GM18861 (cell line): Measurements from ENCODE around the gene PLCB3.
A peak's percentile ranks its signal among the peaks of the same experiment; 100 is the strongest.

ENCODE experiments used
- ATAC-seq: cut with Tn5 transposase; IDR thresholded peaks from one replicate; pipeline ENCODE4 v1.9.1; 2021; ENCODE audit not compliant: unreplicated experiment

The PLCB3 gene

GRCh38 chr11:64265176-64266160 is 14.1 kb downstream of the PLCB3 start:
- ATAC-seq: no peak

GRCh38 chr11:64266339-64266738 is 15.0 kb downstream of the PLCB3 start:
- ATAC-seq: no peak

DNA sequence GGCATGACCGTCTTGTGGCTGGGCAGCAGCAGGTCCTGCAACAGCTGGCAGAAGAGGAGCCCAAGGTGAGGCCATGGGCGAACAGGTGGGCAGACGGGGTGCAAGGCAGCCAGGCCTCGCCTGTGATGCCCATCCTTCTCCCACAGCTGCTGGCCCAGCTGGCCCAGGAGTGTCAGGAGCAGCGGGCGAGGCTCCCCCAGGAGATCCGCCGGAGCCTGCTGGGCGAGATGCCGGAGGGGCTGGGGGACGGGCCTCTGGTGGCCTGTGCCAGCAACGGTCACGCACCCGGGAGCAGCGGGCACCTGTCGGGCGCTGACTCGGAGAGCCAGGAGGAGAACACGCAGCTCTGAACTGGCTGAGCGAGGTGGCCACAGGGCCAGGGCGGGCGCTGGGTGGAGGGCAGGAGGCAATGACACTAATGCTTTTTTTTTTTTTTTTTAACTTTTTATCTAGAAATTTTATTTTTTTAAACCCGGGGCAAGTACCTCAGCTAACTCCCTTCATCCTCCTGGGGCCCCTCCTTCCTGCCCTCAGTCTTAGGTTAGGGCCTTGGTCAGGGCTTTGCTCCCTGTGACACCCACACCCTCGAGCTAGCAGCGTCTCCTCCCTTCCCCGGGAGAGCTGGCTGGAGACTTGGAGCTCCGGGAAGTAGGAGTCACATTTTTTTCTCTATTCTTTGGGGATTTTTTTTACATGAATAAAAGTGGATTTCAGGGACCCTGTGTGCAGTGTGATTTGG is 16.0 kb downstream of the PLCB3 start:
- no peak for ATAC-seq

DNA sequence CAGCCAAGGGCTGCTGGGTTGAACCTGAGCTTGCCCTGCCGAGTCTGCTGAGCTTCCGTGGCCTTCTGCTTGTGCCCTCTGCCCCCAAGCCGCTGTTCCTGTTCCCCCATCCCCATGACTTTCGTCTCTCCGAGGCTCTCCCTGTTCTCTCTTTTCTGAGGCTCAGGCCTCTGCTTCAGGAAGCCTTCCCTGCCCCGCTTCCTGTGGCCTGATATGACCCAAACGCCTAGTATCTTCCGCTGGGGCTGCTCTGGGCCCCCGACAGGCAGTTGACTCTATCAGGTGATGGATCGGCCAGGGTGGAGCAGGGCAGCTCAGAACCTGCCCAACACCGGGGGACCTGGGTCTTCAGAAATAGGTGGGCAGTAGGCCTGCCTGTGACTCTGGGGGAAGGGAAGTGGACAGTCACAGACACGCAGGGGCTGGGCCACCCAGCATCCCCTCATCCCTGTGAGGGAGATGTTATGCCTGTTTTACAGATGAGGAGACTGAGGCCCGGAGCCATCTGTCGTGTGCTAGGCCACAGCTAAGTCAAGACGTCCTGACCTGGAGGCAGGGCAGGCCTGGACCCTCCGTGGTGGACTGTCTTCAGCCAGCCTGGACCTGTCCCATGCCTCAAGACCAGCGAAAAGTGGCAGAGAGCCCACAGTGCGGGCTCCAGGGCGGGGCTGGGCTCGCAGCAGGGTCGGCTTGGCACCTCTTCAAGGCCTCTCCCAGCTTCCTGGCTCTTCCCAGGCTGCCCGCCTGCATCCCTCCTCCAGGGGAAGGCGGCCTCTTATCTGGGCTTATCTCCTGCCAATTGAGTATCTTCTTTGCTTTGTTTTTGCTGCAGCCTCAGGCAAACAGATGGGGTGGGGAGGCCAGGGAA is 16.9 kb downstream of the PLCB3 start:
- no peak for ATAC-seq

DNA sequence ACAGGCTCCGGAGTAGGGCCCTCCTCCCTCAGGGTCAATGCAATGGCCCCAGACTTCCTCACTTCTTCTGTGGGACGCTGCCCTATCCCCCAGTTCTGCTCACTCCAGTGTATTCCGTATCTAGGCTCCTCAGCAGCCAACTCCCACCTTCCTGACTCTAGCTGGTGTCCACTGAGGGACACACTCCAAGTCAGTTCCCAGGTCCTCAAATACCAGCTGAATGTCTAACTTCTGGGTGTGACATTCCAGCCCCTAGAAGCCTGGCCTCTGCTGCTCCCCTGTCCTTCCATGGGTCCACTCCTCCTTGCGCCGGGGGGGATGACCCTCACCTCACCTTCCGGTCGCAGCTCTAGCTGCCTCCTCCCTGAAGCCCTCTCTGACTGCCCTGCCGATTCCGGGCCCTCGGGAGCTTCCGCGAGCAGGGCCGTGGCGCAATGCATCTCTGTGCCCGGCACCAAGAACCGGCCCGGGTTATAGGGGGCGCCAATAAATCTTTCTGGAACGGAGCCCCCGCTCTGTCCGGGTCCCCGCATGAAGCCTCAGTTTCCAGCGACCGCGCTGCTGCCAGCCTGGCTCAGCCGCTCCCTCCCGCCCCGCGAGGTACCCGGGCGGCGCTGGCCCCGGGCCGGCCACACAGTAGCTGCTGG is 17.7 kb downstream of the PLCB3 start:
- peak; percentile 17 for ATAC-seq

- ATAC-seq: peak; percentile 50
These were observed 18.4 kb downstream of the PLCB3 start for GRCh38 chr11:64269540-64270220.

DNA sequence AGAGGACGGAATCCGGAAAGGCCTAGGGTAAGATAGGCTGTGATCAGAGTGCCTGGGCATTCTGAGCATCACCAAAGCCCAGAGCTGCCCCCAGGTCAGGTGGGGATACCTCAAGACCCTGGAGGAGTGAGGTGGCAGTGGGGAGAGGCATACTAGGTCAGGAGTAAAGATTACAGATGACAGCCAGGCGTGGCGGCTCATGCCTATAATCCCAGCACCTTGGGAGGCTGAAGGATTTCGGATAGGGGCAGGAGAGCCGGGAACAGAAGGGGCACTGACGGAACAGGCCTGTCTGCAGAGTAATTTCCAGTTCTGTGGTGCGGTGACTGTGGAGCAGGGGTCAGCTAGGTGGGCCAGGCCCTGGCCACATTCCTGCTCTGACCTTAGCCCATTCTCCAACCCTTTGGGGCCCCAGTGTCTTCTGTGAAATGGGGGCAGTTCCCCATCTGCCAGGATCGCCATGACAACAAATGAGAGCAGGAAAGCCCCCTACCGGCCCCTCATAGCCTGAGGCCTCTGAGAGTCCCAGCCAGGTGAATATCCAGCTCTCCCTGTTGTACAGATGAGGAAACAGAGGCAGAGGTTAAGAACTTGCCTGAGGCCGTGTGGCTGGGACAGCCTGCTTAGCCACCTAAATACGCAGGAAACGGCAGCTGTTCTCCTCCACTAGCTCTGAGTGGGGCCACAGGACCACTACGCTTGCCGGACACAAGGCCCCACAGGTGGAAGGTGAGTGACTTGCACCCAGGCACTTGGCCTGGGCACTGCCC is 23.9 kb downstream of the PLCB3 start:
- no peak for ATAC-seq

GRCh38 chr11:64275841-64276240 is 24.5 kb downstream of the PLCB3 start:
- ATAC-seq: no peak

DNA sequence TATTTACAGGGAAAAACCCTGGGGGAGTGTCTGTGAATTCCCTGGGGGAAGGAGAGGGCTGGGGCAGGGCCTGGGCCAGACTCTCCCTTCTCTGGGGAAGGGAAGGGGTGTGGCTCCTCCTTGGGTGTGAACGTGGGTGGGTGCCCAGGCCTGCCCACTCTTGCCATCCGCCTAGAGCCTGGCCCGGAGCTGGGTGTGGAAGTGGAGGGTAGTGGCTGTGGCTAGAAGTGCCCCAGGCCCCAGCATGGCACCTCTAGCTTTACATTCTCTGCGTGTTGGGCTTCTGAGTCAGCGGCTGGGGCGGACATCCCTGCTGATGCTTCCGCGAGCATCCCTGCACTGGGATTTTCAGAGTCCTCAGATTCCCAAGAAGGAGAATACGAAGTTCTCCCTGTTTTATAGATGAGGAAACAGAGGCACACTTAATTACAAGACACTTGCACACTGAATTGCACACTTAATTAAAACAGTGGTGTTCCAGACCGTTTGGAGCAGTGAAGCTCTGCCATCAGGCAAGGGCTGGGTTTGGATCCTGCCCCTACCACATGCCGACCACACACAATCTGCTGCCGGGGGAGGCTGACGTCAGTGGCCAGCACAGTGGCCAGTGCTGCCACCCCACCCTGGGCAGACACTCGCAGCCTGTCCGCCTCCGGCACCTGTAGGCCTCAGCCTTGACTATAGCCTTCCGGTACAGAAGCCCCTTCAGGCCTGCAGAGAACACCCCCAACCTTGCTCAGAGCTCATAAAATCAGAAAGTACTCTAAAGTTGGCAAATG is 25.5 kb downstream of the PLCB3 start:
- no peak for ATAC-seq

DNA sequence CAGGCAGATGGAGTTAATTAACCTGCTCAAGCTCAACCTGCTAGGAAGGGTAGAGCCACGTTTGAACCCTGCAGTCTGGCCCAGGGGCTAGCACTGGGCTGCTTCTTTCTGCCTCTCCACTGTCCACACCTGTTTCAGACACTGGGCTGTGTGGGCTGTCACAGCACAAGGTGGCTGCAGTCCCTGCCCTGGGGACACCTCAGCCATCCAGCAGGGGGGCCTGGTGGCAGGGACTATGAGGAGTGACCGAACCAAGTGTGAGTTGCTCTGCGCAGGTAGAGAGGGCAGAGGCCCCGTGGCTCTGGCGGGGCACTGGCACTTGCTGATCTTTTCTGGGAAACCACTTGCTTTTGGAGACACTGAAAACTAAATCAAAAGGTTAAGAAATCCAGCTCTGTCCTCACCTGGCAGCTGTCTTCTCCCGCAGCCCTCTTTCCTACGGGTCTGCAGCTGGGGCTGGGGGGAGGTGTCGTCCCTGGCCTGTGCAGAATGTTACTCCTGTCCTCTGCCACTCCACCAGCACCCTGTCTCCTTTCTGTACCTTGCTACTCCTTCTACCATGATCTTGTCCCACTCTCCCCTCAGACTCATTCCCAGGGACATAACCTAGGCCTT is 27.4 kb downstream of the PLCB3 start:
- ATAC-seq: no peak

DNA sequence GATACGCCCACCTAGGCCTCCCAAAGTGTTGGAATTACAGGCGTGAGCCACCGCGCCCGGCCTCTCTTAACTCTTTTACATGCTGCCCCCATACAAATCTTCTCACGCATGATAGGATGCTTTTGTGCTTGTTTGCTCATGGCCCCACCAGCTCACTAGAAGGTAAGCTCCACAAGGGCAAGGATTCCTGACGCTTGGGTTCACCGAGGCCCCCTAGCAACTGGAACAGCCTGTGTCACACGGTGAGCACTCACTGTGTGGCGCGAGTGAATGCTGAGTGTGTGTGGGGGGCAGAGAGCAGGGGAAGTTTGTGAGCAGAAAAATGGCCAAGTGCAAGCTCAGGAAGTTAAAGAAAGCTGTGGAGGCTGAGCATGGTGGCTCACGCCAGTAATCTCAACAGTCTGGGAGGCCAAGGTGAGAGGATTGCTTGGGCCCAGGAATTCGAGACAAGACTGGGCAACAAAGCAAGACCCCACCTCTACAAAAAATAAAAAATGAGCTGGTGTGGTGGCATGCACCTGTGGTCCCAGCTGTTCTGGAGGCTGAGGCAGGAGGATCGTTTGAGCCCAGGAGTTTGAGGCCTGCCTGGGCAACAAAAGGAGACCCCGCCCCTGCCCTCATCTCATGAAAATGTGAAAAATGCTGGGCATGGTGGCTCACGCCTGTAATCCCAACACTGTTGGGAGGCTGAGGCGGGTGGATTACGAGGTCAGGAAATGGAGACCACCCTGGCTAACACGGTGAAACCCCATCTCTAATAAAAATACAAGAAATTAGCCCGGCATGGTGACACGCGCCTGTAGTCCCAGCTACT is 30.8 kb downstream of the PLCB3 start:
- ATAC-seq: no peak

- ATAC-seq: no peak
These were observed 31.8 kb downstream of the PLCB3 start for GRCh38 chr11:64283092-64283491.

GRCh38 chr11:64284048-64284961 is 33.0 kb downstream of the PLCB3 start, which contains the start of gene BAD:
BAD (minus strand) TSS chr11:64284665; CDS start chr11:64284368, 297 bp downstream.
- ATAC-seq: peak; percentile 59

DNA sequence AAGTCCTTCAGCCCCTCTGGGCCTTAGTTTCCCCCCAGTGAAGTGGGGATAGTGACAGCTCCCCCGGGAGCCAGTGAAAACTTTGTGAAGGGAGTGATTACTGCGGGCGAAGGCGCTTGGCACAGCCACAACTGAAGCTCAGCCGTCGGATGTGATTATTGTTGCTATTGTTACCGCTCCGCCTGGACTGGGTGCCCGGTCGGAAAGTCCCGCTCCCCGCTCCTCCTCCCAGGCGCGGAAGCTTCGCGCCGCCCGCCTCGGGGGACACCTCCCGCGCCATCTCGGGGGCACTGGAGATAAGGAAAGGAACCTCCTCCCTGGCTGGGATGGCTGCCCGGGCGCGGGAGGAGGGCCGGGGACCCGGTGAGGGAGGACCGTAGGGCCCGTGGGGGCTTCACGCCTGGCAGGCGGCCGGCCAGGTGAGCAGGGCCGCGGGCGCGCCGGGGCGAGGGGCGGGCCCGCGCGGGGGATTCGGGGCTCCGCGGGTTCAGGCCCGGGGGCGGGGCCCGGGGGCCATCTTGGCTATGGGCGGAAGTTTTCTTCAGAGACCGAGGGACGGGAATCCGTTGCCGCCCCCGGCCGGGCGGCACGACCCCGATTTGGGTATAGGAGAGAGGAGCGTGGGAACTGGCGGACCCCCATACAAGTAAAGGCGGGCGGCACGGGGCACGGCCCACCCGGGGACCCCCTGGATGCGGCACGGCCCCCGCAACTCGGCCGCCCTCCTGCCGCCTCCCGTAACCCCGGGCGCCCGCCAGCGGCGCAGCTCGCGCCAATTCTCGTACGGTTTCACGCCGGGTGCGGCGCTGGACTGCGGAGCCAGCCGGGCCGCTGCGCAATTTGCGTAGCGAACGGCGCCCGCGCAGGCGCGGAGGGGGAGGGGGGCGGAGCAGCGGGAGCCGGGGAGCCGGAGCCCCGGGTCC is 33.9 kb downstream of the PLCB3 start, which contains the start of gene GPR137:
TSS of gene GPR137 (plus strand) at position 887 of the 923 bp plus-strand sequence. CDS start 677 bp downstream, outside the sequence.
- peak; percentile 51 for ATAC-seq
